GM12865 (cell line): ENCODE results near the gene FAM174C.

ENCODE experiments used
- DNase-seq: peaks from one replicate; pipeline ENCODE4 v3.0.0; 2010; ENCODE audit warnings: low read depth
- H3K4me3 ChIP-seq: 2 replicates; pipeline ENCODE4 v1.5.1; 2011; ENCODE audit warnings: mild to moderate bottlenecking, low read depth, low read length, control low read depth
- CTCF ChIP-seq: IDR thresholded peaks from 2 replicates; pipeline ENCODE4 v1.5.1; 2011; ENCODE audit warnings: low read length, control low read depth, low read depth, inconsistent platforms; ENCODE audit not compliant: insufficient read depth; ENCODE audit errors: missing control alignments

Gene FAM174C

GRCh38 chr19:1283207-1283916 lies 8.0 kb downstream of the FAM174C start:
- TF ChIP-seq CTCF = no peak
- no peak overlapping the region for H3K4me3 ChIP-seq
- DNase-seq = no peak

GRCh38 chr19:1283917-1284292 lies 8.6 kb downstream of the FAM174C start:
- DNase-seq = no peak
- no peak overlapping the region for H3K4me3 ChIP-seq
- TF ChIP-seq CTCF = no peak

GRCh38 chr19:1284293-1284978 lies 9.1 kb downstream of the FAM174C start:
- no peak for TF ChIP-seq CTCF
- no peak overlapping the region for H3K4me3 ChIP-seq
- DNase-seq = no peak

- H3K4me3 ChIP-seq = no peak overlapping the region
- TF ChIP-seq CTCF = no peak
Observed at GRCh38 chr19:1284979-1285736, 9.8 kb downstream of the FAM174C start.

GRCh38 chr19:1285737-1286360 lies 10.5 kb downstream of the FAM174C start, which contains the start of gene EFNA2:
EFNA2 (plus strand) TSS chr19:1285873; CDS start chr19:1286169, 296 bp downstream.
- no peak for DNase-seq
- no peak within 1 kb of the TSS for H3K4me3 ChIP-seq
- no peak for TF ChIP-seq CTCF

More at GRCh38 chr19:1284979-1285736, 9.8 kb downstream of the FAM174C start:
- no peak for DNase-seq

GRCh38 chr19:1286487-1287353 lies 11.4 kb downstream of the FAM174C start:
- TF ChIP-seq CTCF = no peak
- DNase-seq = no peak
- H3K4me3 ChIP-seq = no peak overlapping the region
